Sigmoid colon (tissue), 4 donors: ENCODE results near the gene CLEC16A.

ENCODE experiments used
- CTCF ChIP-seq, 4 experiments: fragments of 450-650 bp in 3 of 4; fragments of 200-600 bp in 1 of 4; IDR thresholded peaks; one replicate each; pipeline ENCODE4 v1.5.1; 2016 to 2019; ENCODE audit warnings: antibody characterized with exemption in 4 of 4, mild to moderate bottlenecking in 3 of 4, moderate library complexity in 2 of 4
- EP300 ChIP-seq, 4 donors: sonication (generic); formaldehyde crosslinking; IDR thresholded peaks; one replicate each; pipeline ENCODE4 v1.6.1; 2017; ENCODE audit warnings: antibody characterized with exemption in 4 of 4
- POLR2AphosphoS5 ChIP-seq, 4 donors: sonication (generic); formaldehyde crosslinking; IDR thresholded peaks; one replicate each; pipeline ENCODE4 v1.6.1; 2017; ENCODE audit warnings: antibody characterized with exemption in 4 of 4

- TF ChIP-seq CTCF (IDR thresholded peaks at IDR 0.05) (no peak), POLR2AphosphoS5 (IDR thresholded peaks at IDR 0.05) (no peak), EP300 (IDR thresholded peaks at IDR 0.05) (no peak)
Observed at GRCh38 chr16:10980813-10981212, 36.4 kb downstream of the CLEC16A start.
